NCI-H1092 treated with DMSO at 0.1 percent for 48 hours (cell line): ENCODE results near the gene HPCA.

ENCODE experiments used
- DNase-seq: peaks from one replicate; lab custom pipeline; 2025; lab: John Stamatoyannopoulos, UW

HPCA gene

DNA sequence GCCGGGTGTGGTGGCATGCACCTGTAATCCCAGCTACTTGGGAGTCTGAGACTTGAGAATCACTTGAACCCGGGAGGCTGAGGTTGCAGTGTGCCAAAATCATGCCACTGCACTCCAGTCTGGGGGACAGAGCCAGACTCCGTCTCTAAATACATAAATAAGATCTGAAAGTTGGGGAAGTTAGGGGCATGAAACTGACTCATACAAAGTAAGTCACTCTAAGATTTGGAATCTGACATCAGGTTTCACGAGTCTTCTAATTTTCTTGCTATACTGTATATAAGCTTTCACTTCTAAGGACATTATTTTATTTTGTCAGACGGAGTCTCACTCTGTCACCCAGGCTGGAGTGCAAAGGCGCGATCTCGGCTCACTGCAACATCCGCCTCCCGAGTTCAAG lies 48.2 kb downstream of the HPCA start:
- no peak for DNase-seq

GRCh38 chr1:32937061-32937460 lies 50.8 kb downstream of the HPCA start:
- DNase-seq = no peak

- DNase-seq = no peak
These were observed 53.5 kb downstream of the HPCA start for GRCh38 chr1:32939655-32940371.

- no peak for DNase-seq
These were observed 57.9 kb downstream of the HPCA start for GRCh38 chr1:32944180-32944579.
